GM18520 (cell line): ENCODE data around the gene RBCK1.
"Not testable (repeated sequence)": the region's sequence is repeated elsewhere in the genome, so short reads cannot be mapped to it uniquely, and the experiment has no call there.

Experiments
- ATAC-seq: cut with Tn5 transposase; IDR thresholded peaks from one replicate; pipeline ENCODE4 v1.9.1; 2021; ENCODE audit not compliant: unreplicated experiment

RBCK1 gene

GRCh38 chr20:467755-468154 is 59.7 kb downstream of the RBCK1 start:
- ATAC-seq: no peak

- no peak for ATAC-seq
These were observed 61.8 kb downstream of the RBCK1 start for GRCh38 chr20:469746-470490.

GRCh38 chr20:472137-472846 is 64.2 kb downstream of the RBCK1 start:
- ATAC-seq: no peak

- ATAC-seq: no peak
These were observed 64.8 kb downstream of the RBCK1 start for GRCh38 chr20:472889-473292.

- ATAC-seq: no peak
These were observed 66.5 kb downstream of the RBCK1 start for GRCh38 chr20:474581-474980.

- no peak for ATAC-seq
These were observed 67.6 kb downstream of the RBCK1 start for GRCh38 chr20:475463-476357.

GRCh38 chr20:476561-477249 is 68.6 kb downstream of the RBCK1 start:
- not testable (repeated sequence) for ATAC-seq

- ATAC-seq: no peak
These were observed 70.2 kb downstream of the RBCK1 start for GRCh38 chr20:478010-478948.

- ATAC-seq: no peak
These were observed 70.9 kb downstream of the RBCK1 start for GRCh38 chr20:478949-479429.

GRCh38 chr20:479487-479886 is 71.4 kb downstream of the RBCK1 start:
- ATAC-seq: no peak

- ATAC-seq: no peak
These were observed 71.9 kb downstream of the RBCK1 start for GRCh38 chr20:480044-480443.

- no peak for ATAC-seq
These were observed 73.1 kb downstream of the RBCK1 start for GRCh38 chr20:481167-481566.
